ENCODE measurements around the gene SHISA9. TPM values are rescaled to one million over a fixed set of nuclear protein-coding genes. Genes with fewer than 3 reads are reported as not detected.

SHISA9 gene
- total RNA-seq, 2 experiments from 2014 or later: not detected

DNA sequence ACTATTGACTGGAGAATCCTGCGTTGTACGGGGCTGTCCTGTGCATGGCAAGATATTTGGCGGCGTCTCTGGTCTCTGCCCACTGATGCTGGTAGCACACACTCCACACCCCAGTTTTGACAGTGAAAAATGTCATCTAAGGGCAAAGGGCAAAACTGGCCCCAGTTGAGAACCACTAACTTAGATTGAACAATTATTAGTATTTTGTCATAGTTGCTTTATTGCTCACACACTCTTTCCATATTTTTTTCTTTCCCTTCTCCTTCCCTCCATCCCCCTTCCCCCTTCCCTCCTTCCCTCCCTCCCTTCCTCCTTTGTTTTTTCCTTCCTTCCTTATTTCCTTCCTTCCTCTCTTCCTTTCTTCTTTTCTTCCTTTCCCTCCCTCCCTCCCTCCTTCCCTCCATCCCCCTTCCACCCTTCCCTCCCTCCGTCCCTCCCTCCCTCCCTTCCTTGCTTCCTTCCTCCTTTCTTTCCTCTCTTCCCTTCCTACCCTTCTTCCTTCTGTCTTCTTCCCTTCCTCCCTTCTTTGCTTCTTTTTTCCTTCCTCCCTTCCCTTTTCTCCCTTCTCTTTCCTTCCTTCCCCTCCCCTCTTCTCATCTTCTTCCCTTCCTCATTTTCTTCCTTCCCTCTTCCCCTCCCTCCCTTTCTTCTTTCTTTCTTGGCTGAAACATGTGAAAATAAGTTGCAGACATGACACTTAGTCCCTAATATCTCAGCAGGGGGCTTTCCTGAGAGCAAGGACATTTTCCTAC, 5.5 kb downstream of the SHISA9 start:
- no peak for DNase-seq (ENCODE audit: low spot score)
- Histone ChIP-seq H3K27ac (ENCODE audit: low read depth, low read length, poor library complexity, severe bottlenecking) (no peak overlapping the region), H3K36me3 (ENCODE audit: insufficient read depth, low read length) (no peaks in the 10 kb centered on the region), H3K79me2 (ENCODE audit: insufficient read depth, low read depth, low read length) (no peaks in the 10 kb centered on the region), H2AFZ (ENCODE audit: low read length) (no peak overlapping the region), H3K4me1 (ENCODE audit: insufficient read depth, low read length, poor library complexity, severe bottlenecking) (no peaks in the 10 kb centered on the region), H3K9me2 (ENCODE audit: insufficient read depth, low read length) (no peaks in the 10 kb centered on the region), H4K20me1 (ENCODE audit: insufficient read depth, low read length) (no peaks in the 10 kb centered on the region), H3K4me3 (ENCODE audit: low read depth, low read length, poor library complexity, severe bottlenecking) (no peak overlapping the region), H3K9me3 (ENCODE audit: low read length) (no peaks in the 10 kb centered on the region), H3K4me2 (ENCODE audit: low read length) (no peak overlapping the region)
- TF ChIP-seq EZH2phosphoT487 (IDR thresholded peaks at IDR 0.05; ENCODE audit: borderline replicate concordance, low read depth, low read length): no peak
- TF ChIP-seq, protein P1, sequence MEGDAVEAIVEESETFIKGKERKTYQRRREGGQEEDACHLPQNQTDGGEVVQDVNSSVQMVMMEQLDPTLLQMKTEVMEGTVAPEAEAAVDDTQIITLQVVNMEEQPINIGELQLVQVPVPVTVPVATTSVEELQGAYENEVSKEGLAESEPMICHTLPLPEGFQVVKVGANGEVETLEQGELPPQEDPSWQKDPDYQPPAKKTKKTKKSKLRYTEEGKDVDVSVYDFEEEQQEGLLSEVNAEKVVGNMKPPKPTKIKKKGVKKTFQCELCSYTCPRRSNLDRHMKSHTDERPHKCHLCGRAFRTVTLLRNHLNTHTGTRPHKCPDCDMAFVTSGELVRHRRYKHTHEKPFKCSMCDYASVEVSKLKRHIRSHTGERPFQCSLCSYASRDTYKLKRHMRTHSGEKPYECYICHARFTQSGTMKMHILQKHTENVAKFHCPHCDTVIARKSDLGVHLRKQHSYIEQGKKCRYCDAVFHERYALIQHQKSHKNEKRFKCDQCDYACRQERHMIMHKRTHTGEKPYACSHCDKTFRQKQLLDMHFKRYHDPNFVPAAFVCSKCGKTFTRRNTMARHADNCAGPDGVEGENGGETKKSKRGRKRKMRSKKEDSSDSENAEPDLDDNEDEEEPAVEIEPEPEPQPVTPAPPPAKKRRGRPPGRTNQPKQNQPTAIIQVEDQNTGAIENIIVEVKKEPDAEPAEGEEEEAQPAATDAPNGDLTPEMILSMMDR (conservative IDR thresholded peaks at IDR 0.05; ENCODE audit: low read length): no peak
- ChIA-PET POLR2A (no interaction called here), CTCF (ENCODE audit: unreplicated experiment) (no interaction called here)
- intact Hi-C loops (cut with micrococcal nuclease; ENCODE audit: unreplicated experiment): no loop called here
- no TSS peak for BruUV-seq (replicated peaks)

DNA sequence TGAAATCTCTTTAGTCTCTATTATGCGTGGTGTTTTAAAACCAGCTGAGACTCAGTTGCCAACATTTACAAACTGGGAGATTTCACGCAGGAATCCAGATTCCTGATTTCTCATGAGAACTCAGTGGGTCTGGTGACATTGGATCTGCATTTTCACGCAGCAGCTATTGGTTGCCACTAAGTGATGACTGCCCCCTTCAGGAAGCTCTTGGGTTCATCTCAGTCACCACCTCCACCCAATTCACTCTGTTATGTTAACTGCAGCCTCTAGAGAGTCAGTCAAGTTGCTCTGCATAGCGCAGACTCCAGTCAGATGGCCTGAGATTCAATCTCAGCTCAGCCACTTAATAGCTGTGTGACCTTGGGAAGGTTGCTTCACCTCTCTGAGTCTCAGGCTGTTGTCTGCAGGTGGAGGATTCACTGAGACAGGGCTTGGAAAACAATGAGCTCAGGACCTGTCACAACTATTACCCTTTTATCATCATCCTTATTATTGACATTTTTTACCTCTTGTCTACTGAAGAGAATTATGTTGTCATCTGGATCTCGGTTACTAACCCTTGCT, 6.4 kb downstream of the SHISA9 start:
- Histone ChIP-seq H3K4me1 (ENCODE audit: insufficient read depth, low read length, poor library complexity, severe bottlenecking) (no peaks in the 10 kb centered on the region), H3K36me3 (ENCODE audit: insufficient read depth, low read length) (no peaks in the 10 kb centered on the region), H2AFZ (ENCODE audit: low read length) (no peak overlapping the region), H3K79me2 (ENCODE audit: insufficient read depth, low read depth, low read length) (no peaks in the 10 kb centered on the region), H4K20me1 (ENCODE audit: insufficient read depth, low read length) (no peaks in the 10 kb centered on the region), H3K4me3 (ENCODE audit: low read depth, low read length, poor library complexity, severe bottlenecking) (no peak overlapping the region), H3K9me2 (ENCODE audit: insufficient read depth, low read length) (no peaks in the 10 kb centered on the region), H3K4me2 (ENCODE audit: low read length) (no peak overlapping the region), H3K9me3 (ENCODE audit: low read length) (no peaks in the 10 kb centered on the region), H3K27ac (ENCODE audit: low read depth, low read length, poor library complexity, severe bottlenecking) (no peak overlapping the region)
- POLR2A ChIA-PET: no interaction called here
- TF ChIP-seq, protein P1 (conservative IDR thresholded peaks at IDR 0.05; ENCODE audit: low read length): peak; percentile 68
- TF ChIP-seq EZH2phosphoT487 (IDR thresholded peaks at IDR 0.05; ENCODE audit: borderline replicate concordance, low read depth, low read length): no peak
- BruUV-seq (replicated peaks): no TSS peak
- CTCF ChIA-PET (ENCODE audit: unreplicated experiment): interaction anchor here (0.5 kb wide), 1 partner anchor 486 kb away, joined by 3 read pairs; no protein-coding TSS in a partner anchor
- peak; percentile 31 for DNase-seq (ENCODE audit: low spot score)
- intact Hi-C loops (cut with micrococcal nuclease; ENCODE audit: unreplicated experiment): no loop called here

DNA sequence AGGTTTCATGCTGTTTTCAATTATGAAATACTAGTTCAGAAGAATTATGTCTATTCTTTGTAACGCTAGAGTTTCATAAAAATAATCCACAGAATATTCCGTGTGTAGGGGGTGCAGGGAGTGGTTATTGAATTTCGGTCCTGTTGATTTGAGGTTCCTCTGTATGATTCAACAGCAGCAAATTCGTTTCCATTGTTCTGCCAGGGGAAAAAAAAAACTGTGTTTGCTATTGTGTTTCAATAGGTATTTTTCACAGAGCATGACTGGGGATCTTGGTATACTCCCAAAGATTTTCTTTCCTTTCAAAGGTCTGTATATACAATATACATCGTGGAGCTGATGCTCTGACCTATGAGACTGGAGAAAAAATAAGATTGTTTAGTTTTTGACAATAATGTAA, 15.8 kb downstream of the SHISA9 start:
- no peak for DNase-seq (ENCODE audit: low spot score)
- Histone ChIP-seq H3K9me3 (ENCODE audit: low read length) (no peaks in the 10 kb centered on the region), H3K4me1 (ENCODE audit: insufficient read depth, low read length, poor library complexity, severe bottlenecking) (no peaks in the 10 kb centered on the region), H4K20me1 (ENCODE audit: insufficient read depth, low read length) (no peaks in the 10 kb centered on the region), H3K4me2 (ENCODE audit: low read length) (no peak overlapping the region), H3K9me2 (ENCODE audit: insufficient read depth, low read length) (no peaks in the 10 kb centered on the region), H3K79me2 (ENCODE audit: insufficient read depth, low read depth, low read length) (no peaks in the 10 kb centered on the region), H3K27ac (ENCODE audit: low read depth, low read length, poor library complexity, severe bottlenecking) (no peak overlapping the region), H3K4me3 (ENCODE audit: low read depth, low read length, poor library complexity, severe bottlenecking) (no peak overlapping the region), H2AFZ (ENCODE audit: low read length) (no peak overlapping the region), H3K36me3 (ENCODE audit: insufficient read depth, low read length) (no peaks in the 10 kb centered on the region)
- ChIA-PET CTCF (ENCODE audit: unreplicated experiment) (no interaction called here), POLR2A (no interaction called here)
- no TSS peak for BruUV-seq (replicated peaks)
- intact Hi-C loops (cut with micrococcal nuclease; ENCODE audit: unreplicated experiment): no loop called here
- no peak for TF ChIP-seq EZH2phosphoT487 (IDR thresholded peaks at IDR 0.05; ENCODE audit: borderline replicate concordance, low read depth, low read length)
- TF ChIP-seq, protein P1 (conservative IDR thresholded peaks at IDR 0.05; ENCODE audit: low read length): no peak
